Fibroblast of peridontal ligament (primary cell): ENCODE results near the gene GTPBP6.
A peak's percentile ranks its signal among the peaks of the same experiment; 100 is the strongest.
"Not testable (repeated sequence)": the region's sequence is repeated elsewhere in the genome, so short reads cannot be mapped to it uniquely, and the experiment has no call there.

Experiments
- DNase-seq: peaks from one replicate; pipeline ENCODE4 v3.0.0-alpha.2; 2010; ENCODE audit errors: extremely low read depth

Gene GTPBP6

GRCh38 chrX:335758-336155 is 17.2 kb upstream of the GTPBP6 start:
- DNase-seq: no peak

GRCh38 chrX:334971-335757 is 16.6 kb upstream of the GTPBP6 start:
- DNase-seq: no peak

- no peak for DNase-seq
These were observed 15.8 kb upstream of the GTPBP6 start for GRCh38 chrX:334331-334891.

- DNase-seq: no peak
These were observed 15.2 kb upstream of the GTPBP6 start for GRCh38 chrX:333611-334311.

- DNase-seq: no peak
These were observed 14.5 kb upstream of the GTPBP6 start for GRCh38 chrX:332916-333610.

- no peak for DNase-seq
These were observed 13.9 kb upstream of the GTPBP6 start for GRCh38 chrX:332496-332860.

GRCh38 chrX:331825-332495 is 13.4 kb upstream of the GTPBP6 start:
- DNase-seq: no peak

- DNase-seq: peak; percentile 27
These were observed 12.7 kb upstream of the GTPBP6 start for GRCh38 chrX:331151-331824.

GRCh38 chrX:330726-331150 is 12.1 kb upstream of the GTPBP6 start:
- no peak for DNase-seq

- DNase-seq: not testable (repeated sequence)
These were observed 11.6 kb upstream of the GTPBP6 start for GRCh38 chrX:330141-330725.

- DNase-seq: no peak
These were observed 10.8 kb upstream of the GTPBP6 start for GRCh38 chrX:329291-329910.

- DNase-seq: no peak
These were observed 9.1 kb upstream of the GTPBP6 start for GRCh38 chrX:327660-328126.

- not testable (repeated sequence) for DNase-seq
These were observed 6.1 kb upstream of the GTPBP6 start for GRCh38 chrX:324664-325063.

- peak; percentile 42 for DNase-seq
These were observed 5.4 kb upstream of the GTPBP6 start for GRCh38 chrX:323721-324628.

GRCh38 chrX:320126-320783 is 1.7 kb upstream of the GTPBP6 start:
- peak; percentile 25 for DNase-seq

GRCh38 chrX:319579-320125 is 1.1 kb upstream of the GTPBP6 start:
- DNase-seq: no peak

GRCh38 chrX:318068-318738 is 393 bp downstream of the GTPBP6 start:
- peak; percentile 97 for DNase-seq
